ENCODE measurements around the gene ABAT.

ABAT gene

GRCh38 chr16:8818504-8819270 is 144.3 kb downstream of the ABAT start:
- DNase-seq (ENCODE audit: low spot score): no peak

DNA sequence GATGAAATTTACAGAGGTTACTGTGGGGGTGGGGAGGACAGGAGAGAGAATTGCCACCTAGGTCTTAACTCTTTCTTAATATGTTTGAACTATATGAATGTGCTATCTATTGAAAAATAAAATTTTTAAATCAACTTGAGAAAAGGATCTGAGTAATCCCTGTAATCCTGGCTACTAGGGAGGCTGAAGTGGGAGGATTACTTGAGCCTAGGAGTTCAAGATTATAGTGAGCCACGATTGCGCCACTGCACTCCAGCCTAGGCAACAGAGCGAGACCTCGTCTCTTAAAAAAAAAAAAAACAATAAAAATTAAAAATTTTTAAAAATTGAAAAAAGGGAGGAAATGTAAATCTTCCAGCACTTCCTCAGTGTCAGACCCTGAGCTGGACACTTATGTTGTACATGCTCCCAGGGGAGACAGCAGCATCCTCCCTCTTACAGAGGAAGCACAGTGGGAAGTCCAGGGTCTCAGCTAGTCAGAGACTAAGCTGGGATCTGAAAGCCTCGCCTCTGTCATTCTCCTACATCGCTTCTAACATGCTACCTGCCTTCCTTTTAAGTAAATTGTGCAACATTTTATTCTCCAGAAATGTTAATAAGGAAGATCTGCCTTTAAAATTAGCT is 145.1 kb downstream of the ABAT start:
- no peak for DNase-seq (ENCODE audit: low spot score)

DNA sequence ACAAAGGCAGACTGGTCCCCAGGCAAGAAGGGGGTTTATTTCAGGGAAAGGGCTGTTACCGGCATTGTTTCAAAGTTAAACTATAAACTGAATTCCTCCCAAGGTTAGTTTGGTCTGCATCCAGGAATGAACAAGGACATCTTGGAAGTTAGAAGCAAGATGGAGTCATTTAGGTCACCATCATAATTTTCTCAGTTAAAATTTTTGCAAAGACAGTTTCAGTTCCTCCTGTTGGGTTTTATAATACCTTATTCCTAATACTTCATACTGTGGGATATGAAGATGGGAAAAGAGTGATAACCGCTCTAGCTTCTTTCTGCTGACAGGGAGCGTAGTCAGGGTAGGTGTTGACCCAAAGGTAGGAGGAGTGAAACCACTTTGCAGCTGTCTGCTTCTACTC is 148.0 kb downstream of the ABAT start:
- no peak for DNase-seq (ENCODE audit: low spot score)

GRCh38 chr16:8826278-8826879 is 152.0 kb downstream of the ABAT start:
- no peak for DNase-seq (ENCODE audit: low spot score)

DNA sequence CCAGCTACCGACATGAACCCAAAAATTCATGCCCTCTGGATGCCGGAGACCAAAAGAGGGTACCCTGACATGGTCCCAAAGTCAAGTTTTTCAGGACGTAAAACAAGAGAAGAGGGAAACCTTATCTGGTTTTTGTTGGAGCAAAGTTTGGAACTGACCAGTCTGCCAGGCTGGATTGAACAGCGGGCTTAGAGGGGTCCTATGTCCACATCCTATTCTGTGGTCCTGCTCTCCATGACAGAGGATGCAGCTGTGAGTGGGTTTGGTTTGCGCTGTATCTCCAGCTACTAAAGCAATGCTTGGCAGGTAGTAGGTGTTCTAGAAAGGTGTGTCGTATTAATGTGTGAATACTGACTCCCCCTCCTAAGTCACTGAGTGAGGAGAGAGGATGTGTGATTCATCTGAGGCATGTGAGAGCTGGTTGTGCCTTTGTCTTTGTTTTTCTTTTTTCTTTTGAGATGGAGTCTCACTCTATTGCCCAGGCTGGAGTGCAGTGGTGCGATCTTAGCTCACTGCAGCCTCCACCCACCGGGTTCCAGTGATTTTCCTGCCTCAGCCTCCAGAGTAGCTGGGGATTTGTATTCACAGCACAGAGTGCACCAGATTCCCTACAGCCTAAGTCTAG is 154.2 kb downstream of the ABAT start:
- no peak for DNase-seq (ENCODE audit: low spot score)

- no peak for DNase-seq (ENCODE audit: low spot score)
These were observed 157.0 kb downstream of the ABAT start for GRCh38 chr16:8831450-8831849.

GRCh38 chr16:8831871-8832716 is 157.7 kb downstream of the ABAT start:
- no peak for DNase-seq (ENCODE audit: low spot score)

DNA sequence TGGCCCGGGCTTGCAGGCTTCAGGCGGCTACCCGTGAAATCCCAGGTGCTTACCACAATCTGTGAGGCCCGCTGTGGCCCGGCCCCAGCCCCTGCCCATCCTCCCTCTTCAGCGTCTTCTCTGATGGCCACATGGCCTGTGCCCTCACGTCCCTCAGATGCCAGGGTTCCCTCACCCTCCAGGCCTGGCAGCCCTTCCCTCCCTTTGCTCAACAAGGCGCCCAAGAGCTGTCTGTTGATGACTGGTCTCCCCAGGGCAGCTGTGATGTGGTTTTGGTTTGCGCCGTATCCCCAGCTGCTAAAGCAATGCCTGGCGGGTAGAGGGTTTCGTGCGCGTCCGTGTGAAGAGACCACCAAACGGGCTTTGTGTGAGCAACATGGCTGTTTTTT is 158.3 kb downstream of the ABAT start:
- DNase-seq (ENCODE audit: low spot score): no peak

Data from CD4-positive, alpha-beta T cell treated with Interleukin-15 for 4 hours (primary cell).